HG03159 (cell line): ENCODE data around the gene EXD3.
"Not testable (repeated sequence)": the region's sequence is repeated elsewhere in the genome, so short reads cannot be mapped to it uniquely, and the experiment has no call there.

Experiments used
- ATAC-seq: cut with Tn5 transposase; IDR thresholded peaks from one replicate; pipeline ENCODE4 v1.9.1; 2021; ENCODE audit warnings: mild to moderate bottlenecking, moderate library complexity; ENCODE audit not compliant: unreplicated experiment

Gene EXD3

DNA sequence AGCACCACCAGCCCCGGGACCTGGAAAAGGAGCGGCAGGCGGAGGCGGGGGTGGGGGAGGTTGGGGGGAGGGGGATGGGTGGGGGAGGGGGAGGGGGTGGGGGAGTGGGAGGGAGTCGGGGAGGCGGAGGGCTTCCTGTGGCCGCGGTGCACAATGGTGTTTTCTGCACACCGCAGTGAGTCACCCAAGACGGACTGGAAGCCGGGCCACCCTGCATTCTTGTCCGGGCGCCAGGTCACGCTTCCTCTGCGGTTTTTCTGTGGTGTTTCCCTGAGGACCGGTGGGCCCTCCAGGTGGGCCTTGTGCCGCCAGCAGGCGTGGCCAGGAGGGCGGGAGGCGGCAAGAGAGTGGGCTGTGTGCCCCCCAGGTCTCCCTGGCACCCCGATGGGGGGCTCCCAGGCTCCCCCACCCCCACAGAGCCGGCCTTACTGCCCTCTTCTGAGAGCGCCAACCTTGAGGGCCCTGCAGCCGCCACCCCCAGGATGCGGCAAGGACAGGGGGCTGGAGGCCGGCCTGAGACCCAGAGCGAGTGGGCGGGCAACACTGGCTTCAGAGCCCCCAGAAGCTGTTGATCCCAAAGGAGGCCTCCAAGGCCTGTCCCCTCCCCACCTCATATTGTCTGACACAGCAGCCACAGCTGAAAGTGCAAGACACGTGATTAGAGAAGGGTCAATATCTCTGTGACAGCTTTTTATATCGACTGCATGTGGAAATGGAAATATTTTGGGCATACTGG is 11.1 kb downstream of the EXD3 start:
- ATAC-seq, result no peak

DNA sequence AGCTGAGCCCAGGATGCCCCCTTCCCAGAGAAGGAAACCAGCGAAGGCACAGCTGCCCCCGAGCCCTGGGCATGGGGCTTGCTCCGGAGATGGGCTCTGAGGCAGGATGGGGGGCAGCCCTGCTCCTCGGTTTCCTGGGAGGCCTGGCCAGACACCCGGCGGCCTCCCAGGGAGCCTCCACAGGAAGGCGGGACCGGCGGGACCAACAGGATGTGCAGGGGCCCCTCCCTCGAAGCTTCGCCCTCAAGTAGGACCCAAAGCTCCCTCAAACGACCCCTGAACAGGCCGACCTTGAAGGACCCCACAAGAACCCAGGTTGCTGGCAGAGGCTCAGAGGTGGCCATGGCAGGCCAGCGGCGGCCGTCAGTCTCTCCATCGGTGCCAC is 11.7 kb downstream of the EXD3 start:
- no peak for ATAC-seq

DNA sequence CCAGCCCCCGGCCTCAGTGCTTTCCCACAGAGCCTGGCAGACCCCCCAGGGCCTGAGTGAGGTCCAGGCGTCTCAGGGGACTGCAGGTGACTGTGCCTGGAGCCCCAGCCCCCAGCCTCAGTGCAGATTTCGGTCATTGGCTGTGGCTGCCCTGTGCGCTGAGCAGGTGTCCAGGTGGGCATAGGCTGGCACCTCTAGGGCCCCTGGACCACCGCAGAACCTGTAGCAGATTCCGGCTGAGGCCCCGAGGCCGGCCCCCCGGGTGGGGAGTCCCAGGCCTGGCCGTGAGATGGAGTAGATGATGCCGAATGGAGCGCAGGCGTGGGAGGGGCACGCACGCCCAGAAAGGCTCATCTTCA is 12.1 kb downstream of the EXD3 start:
- ATAC-seq, result no peak

DNA sequence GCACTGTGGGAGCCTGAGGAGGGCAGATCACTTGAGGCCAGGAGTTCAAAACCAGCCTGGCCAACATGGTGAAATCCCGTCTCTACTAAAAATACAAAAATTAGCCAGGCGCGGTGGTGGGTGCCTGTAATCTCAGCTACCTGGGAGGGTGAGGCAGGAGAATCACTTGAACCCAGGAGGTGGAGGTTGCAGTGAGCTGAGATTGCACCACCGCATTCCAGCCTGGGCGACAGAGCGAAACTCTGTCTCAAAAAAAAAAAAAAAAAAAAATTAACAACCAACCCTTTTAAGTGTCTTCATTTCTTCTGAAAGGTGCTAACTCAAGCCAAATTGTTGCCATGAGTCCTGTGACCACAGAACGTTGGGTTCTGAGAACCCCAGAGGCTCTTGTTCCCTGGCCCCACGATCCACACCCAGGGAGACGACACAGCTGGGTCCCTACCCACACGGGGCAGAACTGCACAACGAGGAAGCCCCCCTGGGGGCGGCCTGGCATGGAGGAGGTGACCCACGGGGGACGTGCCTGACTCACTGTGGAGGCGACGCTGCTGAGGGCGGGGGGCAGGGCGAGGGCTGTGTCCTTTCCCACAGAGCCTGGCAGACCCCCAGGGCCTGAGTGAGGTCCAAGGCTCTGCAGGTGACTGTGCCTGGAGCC is 12.6 kb downstream of the EXD3 start:
- ATAC-seq, result not testable (repeated sequence)

- ATAC-seq, result no peak
Measured at GRCh38 chr9:137409515-137409914, 13.4 kb downstream of the EXD3 start.

- no peak for ATAC-seq
Measured at GRCh38 chr9:137408651-137409405, 14.1 kb downstream of the EXD3 start.

- ATAC-seq, result no peak
Measured at GRCh38 chr9:137407590-137408300, 15.2 kb downstream of the EXD3 start.

GRCh38 chr9:137406876-137407589 is 15.9 kb downstream of the EXD3 start:
- ATAC-seq, result no peak

GRCh38 chr9:137406085-137406760 is 16.7 kb downstream of the EXD3 start:
- no peak for ATAC-seq

DNA sequence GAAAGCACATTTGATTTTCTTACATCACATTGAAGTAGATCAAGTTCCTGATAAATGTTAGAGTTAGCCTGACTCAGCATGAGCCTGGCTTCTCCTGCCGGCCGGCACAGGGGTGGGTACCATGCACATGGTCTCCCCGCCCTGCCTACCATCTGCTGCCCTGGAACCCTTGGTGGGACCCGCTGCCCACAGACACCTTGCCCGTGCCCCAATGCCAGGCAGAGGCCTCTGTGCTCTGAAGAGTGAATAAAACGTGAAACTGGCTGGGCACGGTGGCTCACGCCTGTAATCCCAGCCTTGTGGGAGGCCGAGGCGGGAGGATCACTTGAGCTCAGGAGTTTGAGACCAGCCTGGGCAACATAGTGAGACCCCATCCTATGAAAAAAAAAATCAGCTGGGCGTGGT is 17.3 kb downstream of the EXD3 start:
- ATAC-seq, result no peak

DNA sequence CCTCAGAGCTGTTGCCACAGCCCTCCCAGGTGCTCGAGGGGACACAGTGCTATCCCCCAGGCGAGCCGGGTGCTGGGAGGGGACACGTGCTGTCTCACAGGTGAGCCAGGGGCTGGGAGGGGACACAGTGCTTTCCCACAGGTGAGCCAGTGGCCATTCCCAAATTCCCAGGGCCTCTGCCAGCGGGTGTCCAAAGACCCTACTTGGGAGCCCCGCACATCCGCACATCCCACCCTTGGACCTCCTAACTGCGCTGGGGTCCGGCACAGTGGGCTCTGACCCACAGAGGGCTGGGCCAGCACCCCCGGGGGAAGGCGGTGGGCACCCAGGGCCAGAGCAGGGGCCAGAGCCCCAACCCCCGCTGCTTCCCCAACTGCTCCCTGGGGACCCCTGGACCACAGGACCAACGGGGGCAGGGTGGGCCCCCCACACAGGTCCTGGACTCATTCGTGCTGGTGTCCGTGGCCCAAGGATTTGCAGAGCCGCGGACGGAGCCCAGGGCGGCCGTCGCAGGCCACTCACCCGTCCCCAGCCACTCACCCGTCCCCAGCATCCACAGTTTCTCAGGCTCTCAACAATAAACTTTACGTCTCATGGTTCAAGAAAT is 17.9 kb downstream of the EXD3 start:
- ATAC-seq, result no peak

DNA sequence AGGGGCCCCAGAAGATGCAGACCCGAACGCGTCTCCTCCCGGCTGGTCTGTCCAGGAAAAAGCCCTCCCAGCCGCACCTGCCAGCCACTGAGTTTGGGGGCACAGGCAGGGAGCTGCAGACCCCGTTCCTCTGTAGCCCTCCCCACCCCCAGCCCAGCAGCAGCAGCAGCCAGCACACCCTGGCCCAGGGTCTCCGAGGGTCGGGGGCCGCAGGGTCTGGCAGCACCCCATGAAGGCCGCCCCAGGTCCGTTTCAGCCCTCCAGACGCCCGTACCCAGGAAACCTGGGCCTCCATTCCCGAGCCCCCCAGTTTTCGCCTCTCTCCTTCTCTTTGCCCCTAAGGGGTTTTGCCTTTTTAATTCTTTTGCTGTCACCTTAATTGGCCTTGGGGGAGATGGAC is 19.7 kb downstream of the EXD3 start:
- ATAC-seq, result no peak

DNA sequence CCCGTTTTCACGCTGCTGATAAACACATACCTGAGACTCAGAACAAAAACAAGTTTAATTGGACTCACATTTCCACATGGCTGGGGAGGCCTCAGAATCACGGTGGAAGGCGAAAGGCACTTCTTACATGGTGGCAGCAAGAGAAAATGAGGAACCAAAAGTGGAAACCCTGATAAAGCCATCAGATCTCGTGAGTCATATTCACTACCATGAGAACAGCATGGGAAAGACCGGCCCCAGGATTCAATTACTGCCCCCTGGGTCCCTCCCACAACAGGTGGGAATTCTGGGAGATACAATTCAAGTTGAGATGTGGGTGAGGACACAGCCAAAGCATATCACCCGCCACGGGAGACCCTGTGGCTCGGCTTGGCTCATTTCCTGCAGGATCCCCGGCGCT is 20.2 kb downstream of the EXD3 start:
- no peak for ATAC-seq

DNA sequence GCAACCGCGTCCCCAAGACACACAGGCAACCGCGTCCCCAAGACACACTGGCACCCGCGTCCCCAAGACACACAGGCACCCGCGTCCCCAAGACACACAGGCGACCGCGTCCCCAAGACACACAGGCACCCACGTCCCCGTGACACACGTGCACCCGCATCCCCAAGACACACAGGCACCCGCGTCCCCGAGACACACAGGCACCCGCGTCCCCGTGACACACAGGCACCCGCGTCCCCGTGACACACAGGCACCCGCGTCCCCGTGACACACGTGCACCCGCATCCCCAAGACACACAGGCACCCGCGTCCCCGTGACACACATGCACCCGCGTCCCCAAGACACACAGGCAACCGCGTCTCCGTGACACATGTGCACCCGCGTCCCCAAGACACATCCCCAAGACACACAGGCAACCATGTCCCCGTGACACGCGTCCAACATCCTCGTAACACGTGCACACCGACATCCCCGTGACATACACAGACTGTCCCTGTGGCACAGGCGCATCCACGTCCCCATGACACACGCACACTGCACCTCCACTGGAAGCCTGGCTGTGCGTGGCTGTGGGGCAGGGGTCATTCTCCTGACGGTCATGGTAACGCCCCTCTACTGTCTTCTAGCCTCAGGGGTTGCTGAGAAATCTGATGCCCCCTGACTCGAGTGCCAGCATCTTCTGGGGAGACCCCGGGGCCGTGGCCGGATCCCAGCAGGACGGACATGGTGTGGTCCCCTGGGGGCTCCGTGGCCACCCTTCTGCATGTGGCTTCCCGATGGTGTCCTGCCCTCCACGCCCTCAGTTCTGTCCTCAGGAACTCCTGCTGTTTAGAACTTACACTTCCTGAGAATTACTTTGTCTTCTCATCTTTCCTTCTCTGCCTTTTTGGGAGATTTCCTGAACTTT is 24.1 kb downstream of the EXD3 start:
- no peak for ATAC-seq

GRCh38 chr9:137397675-137398423 is 25.1 kb downstream of the EXD3 start:
- no peak for ATAC-seq

DNA sequence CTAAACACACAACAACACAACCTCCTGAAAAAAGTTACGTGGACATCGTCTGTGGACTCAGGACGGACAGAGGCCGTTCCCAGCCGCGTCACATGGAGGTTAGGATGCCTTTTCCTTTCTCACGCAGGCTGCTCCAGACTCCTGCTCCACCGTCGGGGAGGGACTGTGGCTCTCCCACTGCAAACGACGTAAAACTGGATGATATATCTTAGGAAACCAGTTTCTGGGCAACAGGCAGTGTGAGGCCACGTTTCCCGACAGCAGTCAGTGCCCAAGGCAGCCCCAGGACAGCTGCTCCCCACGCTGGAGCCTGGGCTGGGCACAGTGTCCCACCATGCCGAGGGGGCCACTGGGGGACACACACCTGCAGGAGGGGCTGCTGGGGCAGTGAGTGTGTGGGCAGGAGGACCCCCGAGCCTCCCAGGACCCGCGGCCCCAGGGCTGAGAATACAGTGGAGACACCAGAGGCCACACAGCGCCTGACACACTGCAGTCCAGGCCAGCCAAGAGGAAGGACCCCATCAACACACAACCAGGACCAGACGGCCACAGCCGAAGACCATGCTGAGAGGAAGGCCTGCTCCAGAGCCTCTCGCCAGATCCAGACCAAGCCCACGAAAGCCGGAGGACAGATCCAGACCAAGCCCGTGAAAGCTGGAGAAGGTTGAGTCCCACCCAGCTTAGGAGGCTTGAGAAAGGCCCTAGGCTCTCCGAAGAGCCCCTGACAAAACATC is 26.2 kb downstream of the EXD3 start:
- ATAC-seq, result no peak

DNA sequence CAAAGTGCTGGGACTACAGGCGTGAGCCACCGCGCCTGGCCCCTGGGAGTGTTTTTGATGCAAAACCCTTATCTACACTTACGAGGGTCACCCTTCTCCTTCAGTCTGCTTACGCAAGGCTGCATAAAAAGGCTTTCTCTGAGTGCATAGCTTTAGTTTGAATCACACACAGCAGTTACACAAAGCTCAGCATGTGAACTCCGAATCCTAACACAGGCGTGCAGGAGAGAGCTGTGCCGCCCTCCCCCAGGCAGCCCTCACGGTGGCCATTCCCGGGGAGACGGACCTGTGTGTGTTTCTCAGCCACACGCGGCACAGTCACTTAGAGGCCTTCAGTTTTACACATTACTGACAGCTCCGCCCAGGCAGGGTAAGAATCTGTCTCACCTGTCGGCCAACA is 26.7 kb downstream of the EXD3 start:
- ATAC-seq, result no peak

DNA sequence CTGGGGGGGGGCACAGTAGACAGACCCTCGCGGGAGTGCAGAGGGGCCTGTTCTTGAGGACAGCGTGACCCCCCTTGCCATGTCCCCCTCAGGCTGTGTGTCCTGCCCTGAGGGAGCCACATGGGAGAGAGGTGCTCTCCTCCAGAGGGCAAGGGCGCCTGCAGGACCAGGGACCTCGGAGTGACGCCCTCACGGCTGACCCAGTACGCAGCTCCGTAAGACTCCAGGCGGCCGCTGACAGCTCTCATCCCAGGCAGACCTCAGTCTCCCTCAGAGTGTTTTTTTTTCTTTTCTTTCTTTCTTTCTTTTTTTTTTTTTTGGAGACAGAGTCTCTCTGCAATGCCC is 27.3 kb downstream of the EXD3 start:
- no peak for ATAC-seq
